Activated B cell treated with CpG ODN at 0.5 μM for 24 hours (primary cell): Measurements from ENCODE around the gene SWAP70. TPM values are rescaled to one million over a fixed set of nuclear protein-coding genes. Genes with fewer than 3 reads are reported as not detected.

Experiments
- ATAC-seq: fragments of 200-7000 bp; cut with Tn5 transposase; one replicate; pipeline ENCODE4 v1.10.0; 2021; ENCODE audit warnings: low read depth, mild to moderate bottlenecking, moderate library complexity
- CTCF ChIA-PET: fragments of 350-600 bp; sonication (Branson Sonifier 250); formaldehyde crosslinking; loops from one replicate; lab custom pipeline; 2021; ENCODE audit warnings: antibody characterized with exemption; lab: Charles Lee
- POLR2A ChIA-PET: fragments of 350-600 bp; sonication (Branson Sonifier 250); formaldehyde crosslinking; loops from one replicate; lab custom pipeline; 2021; ENCODE audit warnings: antibody characterized with exemption; lab: Charles Lee
- DNase-seq: peaks from one replicate; pipeline ENCODE4 v3.0.0; 2022
- H3K27ac Mint-ChIP-seq: one replicate; pipeline ENCODE4 v1.8.0; 2020; ENCODE audit warnings: mixed read lengths
- H3K27me3 Mint-ChIP-seq: one replicate; pipeline ENCODE4 v1.8.0; 2021; ENCODE audit warnings: mixed read lengths
- H3K36me3 Mint-ChIP-seq: one replicate; pipeline ENCODE4 v1.8.0; 2021; ENCODE audit warnings: low read depth, mixed read lengths
- H3K4me1 Mint-ChIP-seq: one replicate; pipeline ENCODE4 v1.8.0; 2021; ENCODE audit warnings: mixed read lengths
- H3K4me3 Mint-ChIP-seq: one replicate; pipeline ENCODE4 v1.8.0; 2020; ENCODE audit warnings: mild to moderate bottlenecking, mixed read lengths
- H3K9me3 Mint-ChIP-seq: one replicate; pipeline ENCODE4 v1.8.0; 2020; ENCODE audit warnings: mixed read lengths
- CTCF ChIP-seq: fragments of 200-600 bp; IDR thresholded peaks from one replicate; pipeline ENCODE4 v1.8.0; 2022; ENCODE audit warnings: antibody characterized with exemption, mild to moderate bottlenecking
- intact Hi-C: fragments of 100-400 bp; cut with micrococcal nuclease; formaldehyde crosslinking; loops from one replicate; pipeline ENCODE4 v1.15.1; 2024
- total RNA-seq: library from RNA; stranded (reverse); gene quantifications from 2 replicates; pipeline ENCODE4 v1.2.3, GENCODE V29; 2022

Gene SWAP70
- total RNA-seq, 1 donor from 2014 or later, result 288 TPM

- ChIA-PET CTCF (no interaction called here), POLR2A (interaction anchor here (1.0 to 1.6 kb wide), 3 partner anchors 20 to 60 kb away, joined by 3 to 4 read pairs (median 3); no protein-coding TSS in a partner anchor)
- H3K4me3 Mint-ChIP-seq, result no peak overlapping the region
- ATAC-seq (no peak), DNase-seq (no peak)
- H3K27ac Mint-ChIP-seq, result no peak overlapping the region
- H3K4me1 Mint-ChIP-seq, result peaks cover 38% of the 10 kb centered on the region
- H3K36me3 Mint-ChIP-seq, result no peaks in the 10 kb centered on the region
- TF ChIP-seq CTCF, result no peak
- intact Hi-C loops, result no loop called here
- H3K9me3 Mint-ChIP-seq, result no peaks in the 10 kb centered on the region
- no peaks in the 10 kb centered on the region for H3K27me3 Mint-ChIP-seq
These were observed 7.0 kb upstream of the SWAP70 start for GRCh38 chr11:9656864-9657263.

- ChIA-PET POLR2A (interaction anchor here (1.1 to 1.6 kb wide), 3 partner anchors 21 to 89 kb away, joined by 3 to 5 read pairs (median 4); no protein-coding TSS in a partner anchor), CTCF (no interaction called here)
- Mint-ChIP-seq H3K4me1 (peaks cover 38% of the 10 kb centered on the region), H3K9me3 (no peaks in the 10 kb centered on the region), H3K4me3 (no peak overlapping the region), H3K27me3 (no peaks in the 10 kb centered on the region), H3K36me3 (no peaks in the 10 kb centered on the region), H3K27ac (peak overlapping the region; percentile 65)
- intact Hi-C loops, result no loop called here
- ATAC-seq (no peak), DNase-seq (no peak)
- no peak for TF ChIP-seq CTCF
These were observed 6.3 kb upstream of the SWAP70 start for GRCh38 chr11:9657531-9657930.

GRCh38 chr11:9660886-9661285 lies 3.0 kb upstream of the SWAP70 start:
- Mint-ChIP-seq H3K27me3 (no peaks in the 10 kb centered on the region), H3K36me3 (peaks cover 17% of the 10 kb centered on the region), H3K9me3 (peaks cover 3% of the 10 kb centered on the region), H3K4me1 (peaks cover 52% of the 10 kb centered on the region), H3K27ac (peak overlapping the region; percentile 97), H3K4me3 (peak overlapping the region; percentile 96)
- POLR2A ChIA-PET, result interaction anchor here (0.6 to 9.3 kb wide), 10 partner anchors 16 to 86 kb away, joined by 4 to 133 read pairs (median 8); no protein-coding TSS in a partner anchor
- DNase-seq (no peak), ATAC-seq (no peak)
- intact Hi-C loops, result loop anchor here (5.0 to 10.0 kb wide), 2 partner anchors 41 to 794 kb away; partner anchors contain the start of gene AMPD3
- CTCF ChIA-PET, result no interaction called here
- TF ChIP-seq CTCF, result no peak

- peaks cover 62% of the 10 kb centered on the region for H3K4me1 Mint-ChIP-seq
- H3K27ac Mint-ChIP-seq, result peak overlapping the region; percentile 97
- H3K9me3 Mint-ChIP-seq, result peaks cover 5% of the 10 kb centered on the region
- intact Hi-C loops, result loop anchor here (1.0 to 10.0 kb wide), 4 partner anchors 22 to 793 kb away; partner anchors contain the start of gene AMPD3
- no peak for TF ChIP-seq CTCF
- H3K36me3 Mint-ChIP-seq, result peaks cover 30% of the 10 kb centered on the region
- ChIA-PET CTCF (no interaction called here), POLR2A (interaction anchor here (0.5 to 9.3 kb wide), 16 partner anchors 12 to 97 kb away, joined by 3 to 133 read pairs (median 8); partner anchors contain the start of gene WEE1)
- no peak for DNase-seq
- peak; percentile 4 for ATAC-seq
- H3K27me3 Mint-ChIP-seq, result no peaks in the 10 kb centered on the region
- H3K4me3 Mint-ChIP-seq, result peak overlapping the region; percentile 96
These were observed 1.6 kb upstream of the SWAP70 start for GRCh38 chr11:9662273-9662672.
